Activated B cell treated with CpG ODN at 0.5 μM for 24 hours (primary cell): ENCODE measurements around the gene RRP36. TPM values are rescaled to one million over a fixed set of nuclear protein-coding genes. Genes with fewer than 3 reads are reported as not detected.
"Not testable (repeated sequence)": the region's sequence is repeated elsewhere in the genome, so short reads cannot be mapped to it uniquely, and the experiment has no call there.

Experiments
- ATAC-seq: fragments of 200-7000 bp; cut with Tn5 transposase; one replicate; pipeline ENCODE4 v1.10.0; 2021; ENCODE audit warnings: low read depth, mild to moderate bottlenecking, moderate library complexity
- CTCF ChIA-PET: fragments of 350-600 bp; sonication (Branson Sonifier 250); formaldehyde crosslinking; loops from one replicate; lab custom pipeline; 2021; ENCODE audit warnings: antibody characterized with exemption; lab: Charles Lee
- POLR2A ChIA-PET: fragments of 350-600 bp; sonication (Branson Sonifier 250); formaldehyde crosslinking; loops from one replicate; lab custom pipeline; 2021; ENCODE audit warnings: antibody characterized with exemption; lab: Charles Lee
- DNase-seq: peaks from one replicate; pipeline ENCODE4 v3.0.0; 2022
- H3K27ac Mint-ChIP-seq: one replicate; pipeline ENCODE4 v1.8.0; 2020; ENCODE audit warnings: mixed read lengths
- H3K27me3 Mint-ChIP-seq: one replicate; pipeline ENCODE4 v1.8.0; 2021; ENCODE audit warnings: mixed read lengths
- H3K36me3 Mint-ChIP-seq: one replicate; pipeline ENCODE4 v1.8.0; 2021; ENCODE audit warnings: low read depth, mixed read lengths
- H3K4me1 Mint-ChIP-seq: one replicate; pipeline ENCODE4 v1.8.0; 2021; ENCODE audit warnings: mixed read lengths
- H3K4me3 Mint-ChIP-seq: one replicate; pipeline ENCODE4 v1.8.0; 2020; ENCODE audit warnings: mild to moderate bottlenecking, mixed read lengths
- H3K9me3 Mint-ChIP-seq: one replicate; pipeline ENCODE4 v1.8.0; 2020; ENCODE audit warnings: mixed read lengths
- intact Hi-C: fragments of 100-400 bp; cut with micrococcal nuclease; formaldehyde crosslinking; loops from one replicate; pipeline ENCODE4 v1.15.1; 2024
- total RNA-seq: library from RNA; stranded (reverse); gene quantifications from 2 replicates; pipeline ENCODE4 v1.2.3, GENCODE V29; 2022
- TF ChIP-seq, protein P1 (sequence below): fragments of 200-600 bp; IDR thresholded peaks from one replicate; pipeline ENCODE4 v1.8.0; 2022; ENCODE audit warnings: antibody characterized with exemption, mild to moderate bottlenecking

Gene RRP36
- total RNA-seq, 1 donor from 2014 or later, result 51.7 TPM

DNA sequence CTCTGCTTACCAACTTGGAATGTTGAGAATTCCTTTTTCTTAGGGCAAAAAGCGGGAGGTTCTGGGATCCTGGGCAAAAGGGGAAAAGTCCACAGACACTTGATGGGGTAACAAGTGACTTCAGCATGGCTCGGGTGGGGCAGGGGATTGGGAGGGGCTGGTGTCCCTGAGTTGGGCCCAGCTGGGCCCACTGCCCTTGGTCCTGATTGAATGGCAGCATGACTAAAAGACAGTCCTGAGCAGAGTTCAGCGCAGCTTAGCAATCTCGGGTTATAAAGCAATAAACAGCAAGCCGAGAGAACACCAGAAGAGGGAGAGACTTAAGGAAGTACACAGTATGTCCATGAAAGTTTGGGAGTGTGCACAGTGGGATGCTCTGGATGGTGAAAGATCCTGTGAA lies 31.5 kb upstream of the RRP36 start:
- ChIA-PET POLR2A (no interaction called here), CTCF (no interaction called here)
- peaks cover 30% of the 10 kb centered on the region for H3K36me3 Mint-ChIP-seq
- H3K27me3 Mint-ChIP-seq, result no peaks in the 10 kb centered on the region
- DNase-seq (no peak), ATAC-seq (no peak)
- intact Hi-C loops, result no loop called here
- TF ChIP-seq, protein P1, sequence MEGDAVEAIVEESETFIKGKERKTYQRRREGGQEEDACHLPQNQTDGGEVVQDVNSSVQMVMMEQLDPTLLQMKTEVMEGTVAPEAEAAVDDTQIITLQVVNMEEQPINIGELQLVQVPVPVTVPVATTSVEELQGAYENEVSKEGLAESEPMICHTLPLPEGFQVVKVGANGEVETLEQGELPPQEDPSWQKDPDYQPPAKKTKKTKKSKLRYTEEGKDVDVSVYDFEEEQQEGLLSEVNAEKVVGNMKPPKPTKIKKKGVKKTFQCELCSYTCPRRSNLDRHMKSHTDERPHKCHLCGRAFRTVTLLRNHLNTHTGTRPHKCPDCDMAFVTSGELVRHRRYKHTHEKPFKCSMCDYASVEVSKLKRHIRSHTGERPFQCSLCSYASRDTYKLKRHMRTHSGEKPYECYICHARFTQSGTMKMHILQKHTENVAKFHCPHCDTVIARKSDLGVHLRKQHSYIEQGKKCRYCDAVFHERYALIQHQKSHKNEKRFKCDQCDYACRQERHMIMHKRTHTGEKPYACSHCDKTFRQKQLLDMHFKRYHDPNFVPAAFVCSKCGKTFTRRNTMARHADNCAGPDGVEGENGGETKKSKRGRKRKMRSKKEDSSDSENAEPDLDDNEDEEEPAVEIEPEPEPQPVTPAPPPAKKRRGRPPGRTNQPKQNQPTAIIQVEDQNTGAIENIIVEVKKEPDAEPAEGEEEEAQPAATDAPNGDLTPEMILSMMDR, result no peak
- H3K9me3 Mint-ChIP-seq, result no peaks in the 10 kb centered on the region
- no peak overlapping the region for H3K4me3 Mint-ChIP-seq
- peaks cover 26% of the 10 kb centered on the region for H3K4me1 Mint-ChIP-seq
- no peak overlapping the region for H3K27ac Mint-ChIP-seq

DNA sequence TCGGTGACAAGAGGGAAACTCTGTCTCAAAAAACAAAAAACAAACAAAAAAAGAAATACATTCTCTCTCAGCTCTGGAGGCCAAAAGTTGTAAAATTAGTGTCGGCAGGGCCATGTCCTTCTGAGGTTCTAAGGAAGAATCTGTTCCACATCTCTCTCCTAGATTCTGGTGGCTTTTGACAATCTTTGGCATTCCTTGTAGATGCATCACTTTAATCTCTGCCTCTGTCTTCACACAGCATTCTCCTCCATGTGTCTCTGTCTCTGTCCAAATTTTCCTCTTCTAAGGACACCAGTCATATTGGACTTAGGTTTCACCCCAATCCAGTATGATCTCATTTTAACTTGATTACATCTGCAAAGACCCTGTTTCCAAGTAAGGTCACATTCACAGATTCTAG lies 28.0 kb upstream of the RRP36 start:
- intact Hi-C loops, result no loop called here
- TF ChIP-seq, protein P1, result no peak
- H3K36me3 Mint-ChIP-seq, result peaks cover 23% of the 10 kb centered on the region
- DNase-seq (no peak), ATAC-seq (no peak)
- H3K4me1 Mint-ChIP-seq, result peaks cover 2% of the 10 kb centered on the region
- no peak overlapping the region for H3K4me3 Mint-ChIP-seq
- ChIA-PET CTCF (no interaction called here), POLR2A (no interaction called here)
- H3K27me3 Mint-ChIP-seq, result no peaks in the 10 kb centered on the region
- H3K27ac Mint-ChIP-seq, result no peak overlapping the region
- H3K9me3 Mint-ChIP-seq, result no peaks in the 10 kb centered on the region

DNA sequence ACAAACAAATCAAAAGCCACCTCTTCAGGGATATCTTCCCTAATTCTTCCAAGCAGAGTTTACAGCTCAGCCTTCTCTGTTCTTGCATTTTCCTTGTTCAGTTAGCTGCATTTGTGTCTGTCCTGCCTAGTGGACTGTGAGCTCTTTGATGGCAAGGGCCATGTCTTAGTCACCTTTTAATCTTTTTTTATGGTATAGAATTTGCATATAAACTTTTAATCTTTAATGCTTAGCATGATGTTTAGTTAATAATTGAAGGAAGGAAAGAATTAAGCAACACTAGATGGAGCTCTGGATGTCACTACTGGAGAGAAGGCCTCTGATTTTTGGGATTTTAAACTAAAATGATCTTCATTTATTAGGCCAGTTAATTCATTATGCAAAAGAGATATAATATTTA lies 24.9 kb upstream of the RRP36 start:
- ChIA-PET CTCF (no interaction called here), POLR2A (interaction anchor here (0.7 to 2.4 kb wide), 4 partner anchors 11 to 250 kb away, joined by 3 to 7 read pairs (median 4); partner anchors contain the start of gene PPP2R5D)
- DNase-seq (no peak), ATAC-seq (no peak)
- TF ChIP-seq, protein P1, result no peak
- no peak overlapping the region for H3K4me3 Mint-ChIP-seq
- no peaks in the 10 kb centered on the region for H3K9me3 Mint-ChIP-seq
- H3K27me3 Mint-ChIP-seq, result no peaks in the 10 kb centered on the region
- intact Hi-C loops, result no loop called here
- peaks cover 8% of the 10 kb centered on the region for H3K36me3 Mint-ChIP-seq
- peaks cover 2% of the 10 kb centered on the region for H3K4me1 Mint-ChIP-seq
- no peak overlapping the region for H3K27ac Mint-ChIP-seq

DNA sequence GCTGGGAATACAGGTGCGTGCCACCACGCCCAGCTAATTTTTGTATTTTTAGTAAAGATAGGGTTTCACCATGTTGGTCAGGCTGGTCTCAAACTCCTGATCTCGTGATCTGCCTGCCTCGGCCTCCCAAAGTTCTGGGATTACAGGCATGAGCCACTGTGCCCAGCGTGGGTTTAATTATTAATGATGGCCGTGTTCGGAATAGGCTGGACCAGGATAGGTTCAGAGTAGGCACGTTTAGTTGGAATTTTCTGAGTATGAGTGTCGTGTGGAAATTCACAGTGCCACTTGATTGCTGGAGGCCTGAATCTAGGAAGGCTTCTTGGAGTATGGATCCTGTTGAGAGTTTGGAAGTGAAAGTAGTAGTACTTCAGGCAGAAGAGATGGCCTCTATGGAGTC lies 23.2 kb upstream of the RRP36 start:
- H3K36me3 Mint-ChIP-seq, ATAC-seq, intact Hi-C loops, H3K4me1 Mint-ChIP-seq, CTCF ChIA-PET, POLR2A ChIA-PET, H3K27ac Mint-ChIP-seq, H3K4me3 Mint-ChIP-seq, DNase-seq, H3K27me3 Mint-ChIP-seq, H3K9me3 Mint-ChIP-seq: not testable (repeated sequence)

DNA sequence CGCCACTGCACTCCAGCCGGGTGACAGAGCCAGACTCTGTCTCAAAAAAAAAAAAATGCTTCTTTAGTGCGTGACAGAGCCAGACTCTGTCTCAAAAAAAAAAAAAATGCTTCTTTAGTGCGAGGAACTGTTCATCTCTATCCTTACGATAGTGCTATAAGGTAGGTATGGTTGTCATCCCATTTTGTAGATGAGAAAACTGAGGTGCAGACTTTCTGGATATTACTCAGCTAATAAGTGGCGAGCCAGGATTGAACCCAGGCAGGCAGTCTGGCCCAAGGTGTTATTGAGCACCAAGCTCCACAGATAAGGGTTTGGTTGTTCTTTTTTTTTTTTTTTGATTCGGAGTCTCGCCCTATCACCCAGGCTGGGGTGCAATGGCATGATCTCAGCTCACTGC lies 19.6 kb upstream of the RRP36 start:
- TF ChIP-seq, protein P1, result no peak
- DNase-seq (no peak), ATAC-seq (no peak)
- H3K4me3 Mint-ChIP-seq, result no peak overlapping the region
- H3K27ac Mint-ChIP-seq, result no peak overlapping the region
- ChIA-PET POLR2A (no interaction called here), CTCF (interaction anchor here (0.7 kb wide), 1 partner anchor 23 kb away, joined by 7 read pairs; no protein-coding TSS in a partner anchor)
- H3K9me3 Mint-ChIP-seq, result no peaks in the 10 kb centered on the region
- no peaks in the 10 kb centered on the region for H3K4me1 Mint-ChIP-seq
- intact Hi-C loops, result no loop called here
- no peaks in the 10 kb centered on the region for H3K27me3 Mint-ChIP-seq
- peaks cover 12% of the 10 kb centered on the region for H3K36me3 Mint-ChIP-seq

DNA sequence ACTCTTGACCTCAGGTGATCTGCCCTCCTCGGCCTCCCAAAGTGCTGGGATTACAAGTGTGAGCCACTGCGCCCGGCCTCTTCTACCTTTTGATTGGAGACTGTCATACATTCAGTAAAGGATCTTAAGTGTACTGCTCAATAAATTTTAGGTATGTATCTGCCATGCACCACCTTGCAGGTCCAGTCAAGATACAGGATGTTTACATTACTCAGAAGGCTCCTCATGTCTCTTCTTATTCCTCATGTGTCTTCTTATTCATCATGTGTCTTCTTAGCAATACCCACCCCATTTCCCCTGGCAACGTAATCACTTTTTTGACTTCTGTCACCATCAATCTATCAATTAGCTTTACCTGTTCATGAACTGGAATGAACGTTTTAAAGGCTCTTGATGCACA lies 15.6 kb upstream of the RRP36 start:
- TF ChIP-seq, protein P1, result no peak
- H3K4me1 Mint-ChIP-seq, result peaks cover 9% of the 10 kb centered on the region
- no peak for ATAC-seq
- no peak overlapping the region for H3K4me3 Mint-ChIP-seq
- no peaks in the 10 kb centered on the region for H3K9me3 Mint-ChIP-seq
- ChIA-PET POLR2A (interaction anchor here (0.7 to 1.3 kb wide), 2 partner anchors 22 to 76 kb away, joined by 3 to 4 read pairs; partner anchors contain the start of gene CNPY3), CTCF (no interaction called here)
- intact Hi-C loops, result no loop called here
- no peak overlapping the region for H3K27ac Mint-ChIP-seq
- no peak for DNase-seq
- H3K27me3 Mint-ChIP-seq, result no peaks in the 10 kb centered on the region
- peaks cover 47% of the 10 kb centered on the region for H3K36me3 Mint-ChIP-seq
